Peyer's patch (tissue), 4 donors: ENCODE results near the gene LIG3.

ENCODE experiments used
- CTCF ChIP-seq, 6 experiments: fragments of 450-650 bp in 4 of 6; fragments of 200-600 bp in 2 of 6; sonication (generic) in 1 of 6; IDR thresholded peaks; one replicate each; pipeline ENCODE4 v1.5.1; 2017 to 2019; ENCODE audit warnings: antibody characterized with exemption in 6 of 6, mild to moderate bottlenecking in 3 of 6, moderate library complexity in 1 of 6
- POLR2A ChIP-seq, 2 donors: fragments of 450-650 bp; IDR thresholded peaks; one replicate each; pipeline ENCODE4 v1.5.1; 2017; ENCODE audit warnings: antibody characterized with exemption in 2 of 2, mild to moderate bottlenecking in 2 of 2, moderate library complexity in 2 of 2

- no peak for TF ChIP-seq POLR2A (IDR thresholded peaks at IDR 0.05)
- TF ChIP-seq CTCF (IDR thresholded peaks at IDR 0.05), result no peak
These were observed 1.4 kb downstream of the LIG3 start for GRCh38 chr17:34981538-34982241.
